Measurements from ENCODE around the gene PTPN7. TPM values are rescaled to one million over a fixed set of nuclear protein-coding genes. Genes with fewer than 3 reads are reported as not detected.

The PTPN7 gene
- total RNA-seq, 1 donor from 2014 or later = 1.3 TPM

DNA sequence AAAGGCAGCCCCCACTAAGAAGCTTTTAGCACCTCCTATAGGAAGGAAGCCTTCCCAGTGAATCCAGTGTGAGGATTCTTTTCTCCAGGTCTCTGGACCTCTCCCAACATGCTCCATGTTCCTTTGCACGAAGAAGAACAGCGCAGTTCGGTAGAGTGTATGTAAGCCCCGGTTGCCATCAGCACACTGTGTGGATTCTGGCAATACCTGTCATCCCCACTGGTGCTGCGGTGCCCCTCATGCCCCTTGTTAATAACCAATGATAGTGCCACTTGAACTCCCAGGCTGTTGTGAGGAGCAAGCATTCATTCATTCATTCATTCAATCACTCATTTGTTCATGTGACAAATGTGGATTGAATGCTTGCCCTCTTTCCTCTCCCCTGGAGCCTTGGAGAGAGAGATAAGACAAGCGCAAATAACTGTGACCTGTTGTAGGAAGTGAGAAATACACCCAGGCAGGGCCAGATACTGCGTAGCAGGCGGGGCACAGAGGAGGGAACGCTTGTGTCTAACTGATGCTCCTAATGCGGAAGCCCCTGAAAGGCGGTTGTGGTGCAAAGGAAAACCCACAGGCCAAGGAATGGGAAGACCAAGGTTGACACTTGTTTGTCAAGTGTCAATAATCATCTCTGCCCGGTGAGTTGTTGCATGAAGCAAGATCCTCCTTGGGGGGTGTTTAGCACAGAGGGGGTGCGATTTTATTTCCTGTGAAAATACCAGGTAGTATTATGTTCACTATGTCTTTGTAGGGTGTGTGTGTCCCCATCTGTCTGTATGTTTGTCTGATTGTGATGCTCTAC is 43.0 kb upstream of the PTPN7 start:
- Mint-ChIP-seq H3K4me3 (ENCODE audit: unreplicated experiment) (no peak overlapping the region), H3K4me1 (ENCODE audit: unreplicated experiment) (no peaks in the 10 kb centered on the region), H3K27ac (ENCODE audit: unreplicated experiment) (no peak overlapping the region), H3K27me3 (ENCODE audit: unreplicated experiment) (peaks cover 5% of the 10 kb centered on the region), H3K36me3 (ENCODE audit: low read depth, unreplicated experiment) (no peaks in the 10 kb centered on the region), H3K9me3 (ENCODE audit: unreplicated experiment) (no peaks in the 10 kb centered on the region)
- TF ChIP-seq, protein P1, sequence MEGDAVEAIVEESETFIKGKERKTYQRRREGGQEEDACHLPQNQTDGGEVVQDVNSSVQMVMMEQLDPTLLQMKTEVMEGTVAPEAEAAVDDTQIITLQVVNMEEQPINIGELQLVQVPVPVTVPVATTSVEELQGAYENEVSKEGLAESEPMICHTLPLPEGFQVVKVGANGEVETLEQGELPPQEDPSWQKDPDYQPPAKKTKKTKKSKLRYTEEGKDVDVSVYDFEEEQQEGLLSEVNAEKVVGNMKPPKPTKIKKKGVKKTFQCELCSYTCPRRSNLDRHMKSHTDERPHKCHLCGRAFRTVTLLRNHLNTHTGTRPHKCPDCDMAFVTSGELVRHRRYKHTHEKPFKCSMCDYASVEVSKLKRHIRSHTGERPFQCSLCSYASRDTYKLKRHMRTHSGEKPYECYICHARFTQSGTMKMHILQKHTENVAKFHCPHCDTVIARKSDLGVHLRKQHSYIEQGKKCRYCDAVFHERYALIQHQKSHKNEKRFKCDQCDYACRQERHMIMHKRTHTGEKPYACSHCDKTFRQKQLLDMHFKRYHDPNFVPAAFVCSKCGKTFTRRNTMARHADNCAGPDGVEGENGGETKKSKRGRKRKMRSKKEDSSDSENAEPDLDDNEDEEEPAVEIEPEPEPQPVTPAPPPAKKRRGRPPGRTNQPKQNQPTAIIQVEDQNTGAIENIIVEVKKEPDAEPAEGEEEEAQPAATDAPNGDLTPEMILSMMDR (IDR thresholded peaks at IDR 0.05; ENCODE audit: unreplicated experiment) = no peak
- DNase-seq (ENCODE audit: low spot score) = no peak

DNA sequence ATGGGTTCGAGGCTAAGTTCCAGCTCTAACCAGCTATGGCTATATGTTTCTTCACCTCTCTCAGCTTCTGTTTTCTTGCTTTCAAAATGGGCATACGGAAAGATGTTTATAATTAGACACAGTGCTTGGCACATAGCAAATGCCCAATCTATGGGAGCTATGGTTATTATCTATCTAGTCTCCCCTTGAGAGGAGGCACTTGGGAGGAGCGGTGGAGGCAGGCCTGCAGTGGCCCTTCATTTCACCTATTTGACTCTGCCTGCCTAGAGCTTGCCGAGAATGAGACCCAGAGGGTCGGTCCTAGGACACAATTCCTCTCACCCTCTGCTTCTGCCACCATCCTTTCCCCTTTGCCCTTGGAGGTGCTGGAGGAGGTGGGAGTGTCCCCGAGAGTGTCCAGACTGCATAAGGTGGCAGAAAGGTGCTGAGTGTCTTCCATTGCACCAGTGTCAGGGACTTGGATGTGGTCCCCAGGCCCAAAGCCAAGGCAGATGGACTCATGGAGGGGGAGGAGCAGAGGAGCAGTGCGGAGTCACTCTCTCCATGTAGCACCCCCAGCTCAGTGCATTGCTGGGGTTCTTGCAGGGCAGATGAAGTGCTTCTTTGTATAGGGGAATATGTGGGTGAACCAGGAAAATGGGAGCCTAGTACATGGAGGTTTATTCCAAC is 42.2 kb upstream of the PTPN7 start:
- H3K27me3 Mint-ChIP-seq (ENCODE audit: unreplicated experiment) = peaks cover 5% of the 10 kb centered on the region
- no peak overlapping the region for H3K27ac Mint-ChIP-seq (ENCODE audit: unreplicated experiment)
- no peaks in the 10 kb centered on the region for H3K9me3 Mint-ChIP-seq (ENCODE audit: unreplicated experiment)
- DNase-seq (ENCODE audit: low spot score) = no peak
- H3K36me3 Mint-ChIP-seq (ENCODE audit: low read depth, unreplicated experiment) = no peaks in the 10 kb centered on the region
- no peak overlapping the region for H3K4me3 Mint-ChIP-seq (ENCODE audit: unreplicated experiment)
- H3K4me1 Mint-ChIP-seq (ENCODE audit: unreplicated experiment) = no peaks in the 10 kb centered on the region
- TF ChIP-seq, protein P1 (IDR thresholded peaks at IDR 0.05; ENCODE audit: unreplicated experiment) = no peak

DNA sequence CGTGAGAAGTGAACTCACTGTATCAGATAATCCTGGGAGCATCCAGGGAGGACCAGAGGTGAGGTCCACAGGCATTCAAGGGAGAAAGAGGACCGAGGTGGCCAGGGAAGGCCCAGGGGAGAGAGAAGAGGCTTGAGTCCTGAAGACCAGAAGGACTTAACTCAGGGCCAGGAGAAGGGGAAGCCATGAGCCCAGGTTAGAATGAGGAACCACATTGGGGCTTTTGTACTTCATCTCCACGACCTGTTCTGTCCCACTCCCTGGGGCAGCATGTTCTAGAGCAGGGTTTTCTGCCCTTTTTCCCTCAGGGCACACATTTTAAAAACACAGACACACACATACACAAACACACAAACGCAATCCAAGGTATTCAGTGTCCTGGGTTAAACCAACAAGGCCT is 41.6 kb upstream of the PTPN7 start:
- H3K27ac Mint-ChIP-seq (ENCODE audit: unreplicated experiment) = no peak overlapping the region
- H3K9me3 Mint-ChIP-seq (ENCODE audit: unreplicated experiment) = no peaks in the 10 kb centered on the region
- TF ChIP-seq, protein P1 (IDR thresholded peaks at IDR 0.05; ENCODE audit: unreplicated experiment) = no peak
- no peaks in the 10 kb centered on the region for H3K4me1 Mint-ChIP-seq (ENCODE audit: unreplicated experiment)
- no peak overlapping the region for H3K4me3 Mint-ChIP-seq (ENCODE audit: unreplicated experiment)
- DNase-seq (ENCODE audit: low spot score) = no peak
- H3K36me3 Mint-ChIP-seq (ENCODE audit: low read depth, unreplicated experiment) = no peaks in the 10 kb centered on the region
- H3K27me3 Mint-ChIP-seq (ENCODE audit: unreplicated experiment) = peaks cover 5% of the 10 kb centered on the region

DNA sequence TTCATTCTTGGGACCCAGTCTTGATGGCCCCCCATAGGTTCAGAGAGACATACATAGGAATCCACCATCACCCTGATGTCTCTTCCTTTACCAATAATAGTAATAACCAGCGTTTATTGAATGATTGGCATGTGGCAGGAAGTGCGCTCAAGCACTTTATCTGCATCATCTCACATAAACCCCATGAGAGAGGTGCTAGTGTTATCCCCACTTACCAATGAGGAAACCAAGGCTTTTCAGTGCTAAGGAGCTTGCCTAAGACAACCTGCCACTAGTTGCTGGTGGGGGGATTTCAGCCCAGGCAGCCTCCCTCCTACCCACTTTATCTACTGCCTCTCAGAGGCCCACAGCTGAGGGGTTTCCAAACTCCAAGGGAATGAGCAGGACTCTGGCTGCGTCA is 40.9 kb upstream of the PTPN7 start:
- no peaks in the 10 kb centered on the region for H3K4me1 Mint-ChIP-seq (ENCODE audit: unreplicated experiment)
- no peaks in the 10 kb centered on the region for H3K9me3 Mint-ChIP-seq (ENCODE audit: unreplicated experiment)
- peaks cover 3% of the 10 kb centered on the region for H3K27me3 Mint-ChIP-seq (ENCODE audit: unreplicated experiment)
- no peak overlapping the region for H3K27ac Mint-ChIP-seq (ENCODE audit: unreplicated experiment)
- no peak overlapping the region for H3K4me3 Mint-ChIP-seq (ENCODE audit: unreplicated experiment)
- TF ChIP-seq, protein P1 (IDR thresholded peaks at IDR 0.05; ENCODE audit: unreplicated experiment) = no peak
- DNase-seq (ENCODE audit: low spot score) = no peak
- H3K36me3 Mint-ChIP-seq (ENCODE audit: low read depth, unreplicated experiment) = no peaks in the 10 kb centered on the region

DNA sequence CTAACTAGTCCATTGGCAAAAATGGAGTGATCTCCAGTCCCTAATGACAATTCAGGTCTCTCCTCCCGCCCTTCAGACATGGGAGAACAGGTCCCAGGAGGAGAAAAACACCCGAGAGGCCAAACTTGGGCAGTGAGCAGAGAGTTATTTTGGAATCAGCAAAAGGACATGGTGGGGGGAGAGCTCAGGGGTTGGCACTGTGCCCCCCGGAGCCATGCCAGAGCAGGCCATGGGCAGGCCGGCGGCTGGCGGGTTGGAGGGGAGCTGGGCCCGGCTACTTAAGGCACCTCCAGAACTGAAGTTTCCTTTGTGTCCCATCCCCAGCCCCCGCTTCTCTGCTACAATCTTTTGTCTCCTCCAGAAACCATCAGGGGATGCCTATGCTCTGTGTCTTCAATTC is 40.3 kb upstream of the PTPN7 start:
- no peak for DNase-seq (ENCODE audit: low spot score)
- H3K4me1 Mint-ChIP-seq (ENCODE audit: unreplicated experiment) = no peaks in the 10 kb centered on the region
- no peak overlapping the region for H3K4me3 Mint-ChIP-seq (ENCODE audit: unreplicated experiment)
- H3K36me3 Mint-ChIP-seq (ENCODE audit: low read depth, unreplicated experiment) = no peaks in the 10 kb centered on the region
- TF ChIP-seq, protein P1 (IDR thresholded peaks at IDR 0.05; ENCODE audit: unreplicated experiment) = no peak
- no peaks in the 10 kb centered on the region for H3K9me3 Mint-ChIP-seq (ENCODE audit: unreplicated experiment)
- H3K27me3 Mint-ChIP-seq (ENCODE audit: unreplicated experiment) = peaks cover 3% of the 10 kb centered on the region
- no peak overlapping the region for H3K27ac Mint-ChIP-seq (ENCODE audit: unreplicated experiment)
